Suprapubic skin (tissue), 4 donors: ENCODE data around the gene AARSD1.

ENCODE experiments used
- CTCF ChIP-seq, 2 donors: fragments of 200-600 bp in 1 of 2; fragments of 450-650 bp in 1 of 2; sonication (generic) in 1 of 2; IDR thresholded peaks; one replicate each; pipeline ENCODE4 v1.5.1; 2016 to 2019; ENCODE audit warnings: antibody characterized with exemption in 2 of 2, mild to moderate bottlenecking in 1 of 2, moderate library complexity in 1 of 2
- EP300 ChIP-seq: sonication (generic); formaldehyde crosslinking; IDR thresholded peaks from one replicate; pipeline ENCODE4 v1.6.1; 2017; ENCODE audit warnings: antibody characterized with exemption
- POLR2A ChIP-seq, 2 donors: fragments of 450-650 bp; IDR thresholded peaks; one replicate each; pipeline ENCODE4 v1.6.1; 2017; ENCODE audit warnings: antibody characterized with exemption in 2 of 2, mild to moderate bottlenecking in 2 of 2, moderate library complexity in 2 of 2
- POLR2AphosphoS5 ChIP-seq, 3 donors: sonication (generic); formaldehyde crosslinking; IDR thresholded peaks; one replicate each; pipeline ENCODE4 v1.6.1; 2017; ENCODE audit warnings: antibody characterized with exemption in 3 of 3

GRCh38 chr17:42999003-42999525 lies 34.8 kb upstream of the AARSD1 start:
- no peak for TF ChIP-seq CTCF (IDR thresholded peaks at IDR 0.05)
- no peak for TF ChIP-seq POLR2AphosphoS5 (IDR thresholded peaks at IDR 0.05)
- no peak for TF ChIP-seq POLR2A (IDR thresholded peaks at IDR 0.05)
- TF ChIP-seq EP300 = no peak
